Tibial nerve (tissue), 4 donors: Measurements from ENCODE around the gene COL25A1. TPM values are rescaled to one million over a fixed set of nuclear protein-coding genes. Genes with fewer than 3 reads are reported as not detected.

ENCODE experiments used
- DNase-seq, 2 donors: peaks; one replicate each; pipeline ENCODE4 v3.0.0-alpha.2; 2019; ENCODE audit warnings: low spot score in 2 of 2
- H3K27ac ChIP-seq, 4 donors: fragments of 200-600 bp; sonication (generic) in 3 of 4; one replicate each; pipeline ENCODE4 v1.5.1; 2017 to 2019; ENCODE audit warnings: mild to moderate bottlenecking in 1 of 4
- H3K27me3 ChIP-seq, 2 donors: fragments of 200-600 bp; sonication (generic) in 1 of 2; one replicate each; pipeline versions ENCODE4 v1.5.1 to v1.6.0; 2017 to 2019
- H3K36me3 ChIP-seq, 3 donors: fragments of 200-600 bp; sonication (generic); one replicate each; pipeline ENCODE4 v1.5.1; 2018 to 2019
- H3K4me1 ChIP-seq, 4 donors: fragments of 200-600 bp; sonication (generic) in 3 of 4; one replicate each; pipeline ENCODE4 v1.5.1; 2017 to 2019
- H3K4me3 ChIP-seq, 4 donors: fragments of 200-600 bp; sonication (generic) in 3 of 4; one replicate each; pipeline ENCODE4 v1.5.1; 2017 to 2019; ENCODE audit warnings: mild to moderate bottlenecking in 1 of 4, moderate library complexity in 1 of 4
- H3K9me3 ChIP-seq, 4 donors: fragments of 200-600 bp; sonication (generic) in 3 of 4; one replicate each; pipeline ENCODE4 v1.5.1; 2017 to 2019
- CTCF ChIP-seq, 5 experiments: fragments of 200-600 bp in 3 of 5; fragments of 450-650 bp in 2 of 5; sonication (generic) in 3 of 5; IDR thresholded peaks; one replicate each; pipeline ENCODE4 v1.5.1; 2016 to 2019; ENCODE audit warnings: antibody characterized with exemption in 5 of 5, mild to moderate bottlenecking in 3 of 5, moderate library complexity in 2 of 5
- EP300 ChIP-seq, 2 donors: sonication (generic); formaldehyde crosslinking; IDR thresholded peaks; one replicate each; pipeline ENCODE4 v1.6.1; 2017; ENCODE audit warnings: antibody characterized with exemption in 2 of 2, mild to moderate bottlenecking in 1 of 2
- POLR2A ChIP-seq, 2 donors: fragments of 450-650 bp; IDR thresholded peaks; one replicate each; pipeline ENCODE4 v1.6.1; 2017; ENCODE audit warnings: antibody characterized with exemption in 2 of 2, mild to moderate bottlenecking in 2 of 2, moderate library complexity in 2 of 2
- WGBS, 2 donors: methylation state at CpG; one replicate each; pipeline ENCODE4 v1.1.5; 2018; 5-methylcytosine and 5-hydroxymethylcytosine counted together
- total RNA-seq, 4 donors: library from RNA; depleted of rRNA; stranded (reverse); fragments of >200 nt; gene quantifications; one replicate each; pipeline ENCODE4 v1.1.0, GENCODE V29; 2016

The COL25A1 gene
- total RNA-seq, 4 donors from 2014 or later = 1.5 to 4.1 (median 2.3) TPM

- TF ChIP-seq POLR2A (IDR thresholded peaks at IDR 0.05) (no peak), CTCF (IDR thresholded peaks at IDR 0.05) (no peak), EP300 (IDR thresholded peaks at IDR 0.05) (no peak)
- peaks cover 0 to 15% (median 0%) of the 10 kb centered on the region in 4 donors for H3K4me1 ChIP-seq
- H3K4me3 ChIP-seq = no peak overlapping the region
- no peak for DNase-seq
- H3K27ac ChIP-seq = no peak overlapping the region
- WGBS, 2 donors = 92 to 93% methylated on average over 3 of the region's 3 CpGs
- H3K27me3 ChIP-seq = no peaks in the 10 kb centered on the region
- peaks cover 0 to 3% (median 0%) of the 10 kb centered on the region in 4 donors for H3K9me3 ChIP-seq
- no peaks in the 10 kb centered on the region for H3K36me3 ChIP-seq
Measured at GRCh38 chr4:109011241-109012026, 291.0 kb downstream of the COL25A1 start.

GRCh38 chr4:109010521-109010920 is 291.9 kb downstream of the COL25A1 start:
- Histone ChIP-seq H3K27ac (no peak overlapping the region), H3K4me1 (peaks cover 0 to 15% (median 0%) of the 10 kb centered on the region in 4 donors), H3K36me3 (no peaks in the 10 kb centered on the region), H3K9me3 (no peaks in the 10 kb centered on the region), H3K27me3 (no peaks in the 10 kb centered on the region), H3K4me3 (no peak overlapping the region)
- WGBS, 2 donors = 18 to 38% methylated on average over 2 of the region's 2 CpGs
- DNase-seq = no peak
- no peak for TF ChIP-seq EP300 (IDR thresholded peaks at IDR 0.05)
- TF ChIP-seq CTCF (IDR thresholded peaks at IDR 0.05) = no peak
- no peak for TF ChIP-seq POLR2A (IDR thresholded peaks at IDR 0.05)

DNA sequence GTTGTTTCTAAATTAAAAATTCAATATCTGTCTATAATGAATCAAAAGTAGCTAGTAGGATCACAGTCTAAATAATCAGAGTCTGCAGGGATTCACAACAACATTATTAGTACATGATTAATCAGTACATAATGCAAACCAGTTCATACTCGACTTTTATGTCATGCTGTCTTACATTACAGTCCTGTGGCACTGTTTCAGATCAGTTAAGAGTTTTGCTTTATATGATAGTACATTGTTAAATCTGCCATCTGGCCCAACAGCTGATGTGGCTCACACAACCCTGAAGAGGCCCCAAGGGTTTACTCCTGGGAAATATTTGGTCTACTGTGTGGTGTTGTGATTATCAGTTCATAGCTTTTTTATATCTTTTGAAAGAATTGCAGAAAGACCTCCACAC is 292.5 kb downstream of the COL25A1 start:
- Histone ChIP-seq H3K9me3 (no peaks in the 10 kb centered on the region), H3K27ac (no peak overlapping the region), H3K4me1 (peaks cover 0 to 15% (median 0%) of the 10 kb centered on the region in 4 donors), H3K4me3 (no peak overlapping the region), H3K36me3 (no peaks in the 10 kb centered on the region), H3K27me3 (no peaks in the 10 kb centered on the region)
- TF ChIP-seq CTCF (IDR thresholded peaks at IDR 0.05) (no peak), POLR2A (IDR thresholded peaks at IDR 0.05) (no peak), EP300 (IDR thresholded peaks at IDR 0.05) (no peak)
- WGBS, 2 donors = 22 to 29% methylated on average over 1 of the region's 1 CpG
- DNase-seq = no peak

- no peak overlapping the region for H3K4me3 ChIP-seq
- H3K9me3 ChIP-seq = no peaks in the 10 kb centered on the region
- H3K4me1 ChIP-seq = peaks cover 0 to 15% (median 0%) of the 10 kb centered on the region in 4 donors
- H3K36me3 ChIP-seq = no peaks in the 10 kb centered on the region
- H3K27me3 ChIP-seq = no peaks in the 10 kb centered on the region
- TF ChIP-seq CTCF (IDR thresholded peaks at IDR 0.05) (no peak), POLR2A (IDR thresholded peaks at IDR 0.05) (no peak), EP300 (IDR thresholded peaks at IDR 0.05) (no peak)
- no peak overlapping the region for H3K27ac ChIP-seq
- no peak for DNase-seq
- 93 to 95% methylated on average over 2 of the region's 2 CpGs for WGBS, 2 donors
Measured at GRCh38 chr4:109007976-109008375, 294.5 kb downstream of the COL25A1 start.

- H3K4me1 ChIP-seq = peaks cover 0 to 7% (median 0%) of the 10 kb centered on the region in 4 donors
- 84 to 85% methylated on average over 1 of the region's 1 CpG for WGBS, 2 donors
- H3K9me3 ChIP-seq = no peaks in the 10 kb centered on the region
Measured at GRCh38 chr4:109005523-109005922, 296.9 kb downstream of the COL25A1 start.

More at GRCh38 chr4:109005523-109005922, 296.9 kb downstream of the COL25A1 start:
- Histone ChIP-seq H3K4me3 (no peak overlapping the region), H3K27me3 (no peaks in the 10 kb centered on the region), H3K36me3 (no peaks in the 10 kb centered on the region), H3K27ac (no peak overlapping the region)
- DNase-seq = no peak
- no peak for TF ChIP-seq CTCF (IDR thresholded peaks at IDR 0.05)
- no peak for TF ChIP-seq EP300 (IDR thresholded peaks at IDR 0.05)
